HCT116 (cell line): ENCODE results near the gene UNC93B1. TPM values are rescaled to one million over a fixed set of nuclear protein-coding genes. Genes with fewer than 3 reads are reported as not detected.

Experiments used
- ATAC-seq: fragments of 200-7000 bp; cut with Tn5 transposase; 2 replicates; pipeline ENCODE4 v1.9.1; 2020; ENCODE audit warnings: mild to moderate bottlenecking, moderate library complexity
- BruUV-seq: library from RNA; stranded (reverse); fragments of 400-500 nt; replicated peaks from 2 replicates; lab custom pipeline; 2021; lab: Mats Ljungman, UMichigan
- CTCF ChIA-PET: fragments of 300-600 bp; sonication (Branson Sonifier 250); formaldehyde crosslinking; loops from one replicate; lab custom pipeline; 2021; ENCODE audit warnings: antibody characterized with exemption; lab: Charles Lee
- POLR2A ChIA-PET: fragments of 300-600, 350-600 bp; sonication (Branson Sonifier 250); formaldehyde crosslinking; loops from one replicate; lab custom pipeline; 2021; ENCODE audit warnings: antibody characterized with exemption; lab: Charles Lee
- RAD21 ChIA-PET, 2 experiments: fragments of 300-600 bp; sonication (Branson Sonifier 250); formaldehyde crosslinking; loops; one replicate each; lab custom pipeline; 2023; ENCODE audit warnings: low total read pairs in 2 of 2; ENCODE audit not compliant: uncharacterized antibody in 2 of 2, unreplicated experiment in 2 of 2, low non-redundant PET in 1 of 2; lab: Charles Lee
- DNase-seq: peaks from one replicate; pipeline ENCODE4 v3.0.0-alpha.2; 2010; ENCODE audit warnings: low read depth, low spot score
- H2AFZ ChIP-seq: fragments of 200-600 bp; shearing (Covaris generic), sonication (generic); 2 replicates; pipeline ENCODE4 v1.6.1; 2017; ENCODE audit warnings: low read depth, mixed run types, mixed read lengths, antibody characterized with exemption, low read length; ENCODE audit not compliant: poor library complexity, severe bottlenecking
- H3K27ac ChIP-seq: 2 replicates; pipeline ENCODE4 v1.5.1; 2012; ENCODE audit warnings: low read depth, low read length
- H3K27me3 ChIP-seq: fragments of 200-600 bp; sonication (generic); 2 replicates; pipeline ENCODE4 v1.6.1; 2016; ENCODE audit warnings: mixed run types, low read length, mixed read lengths; ENCODE audit not compliant: insufficient read depth
- H3K36me3 ChIP-seq, 2 experiments: fragments of 200-500 bp in 1 of 2; fragments of 200-600 bp in 1 of 2; sonication (Bioruptor generic) in 1 of 2; sonication (generic) in 1 of 2; 2 replicates each; pipeline versions ENCODE4 v1.5.1 to v1.6.1; 2014 to 2016; ENCODE audit warnings: low read length in 2 of 2, inconsistent platforms in 1 of 2, mixed read lengths in 1 of 2, mixed run types in 1 of 2; ENCODE audit not compliant: insufficient read depth in 2 of 2, control insufficient read depth in 1 of 2
- H3K4me1 ChIP-seq, 2 experiments: fragments of 200-600 bp in 1 of 2; sonication (generic) in 1 of 2; 2 replicates each; pipeline versions ENCODE4 v1.5.1 to v1.6.1; 2012 to 2017; ENCODE audit warnings: low read length in 2 of 2, inconsistent platforms in 1 of 2, mild to moderate bottlenecking in 1 of 2, mixed read lengths in 1 of 2, mixed run types in 1 of 2, moderate library complexity in 1 of 2; ENCODE audit not compliant: insufficient read depth in 2 of 2, control insufficient read depth in 1 of 2
- H3K4me2 ChIP-seq: fragments of 200-600 bp; sonication (generic); 2 replicates; pipeline ENCODE4 v1.6.1; 2017; ENCODE audit warnings: mixed run types, low read length, mixed read lengths
- H3K4me3 ChIP-seq, 2 experiments: fragments of 200-600 bp in 1 of 2; sonication (generic) in 1 of 2; replicated peaks in 1 of 2; 2 replicates each; pipeline ENCODE4 v1.5.1; 2011 to 2016; ENCODE audit warnings: low read length in 2 of 2, control low read depth in 1 of 2, low read depth in 1 of 2, mild to moderate bottlenecking in 1 of 2, mixed read lengths in 1 of 2, mixed run types in 1 of 2
- H3K79me2 ChIP-seq: fragments of 200-600 bp; sonication (generic); 2 replicates; pipeline ENCODE4 v1.6.1; 2017; ENCODE audit warnings: mild to moderate bottlenecking, mixed run types, low read length, moderate library complexity, mixed read lengths; ENCODE audit not compliant: insufficient read depth
- H3K9ac ChIP-seq: fragments of 200-600 bp; sonication (generic); 2 replicates; pipeline ENCODE4 v1.6.1; 2016; ENCODE audit warnings: low read length, mixed read lengths
- H3K9me2 ChIP-seq: fragments of 200-600 bp; sonication (generic), shearing (Covaris generic); 2 replicates; pipeline ENCODE4 v1.6.1; 2017; ENCODE audit warnings: mixed run types, mild to moderate bottlenecking, moderate library complexity; ENCODE audit not compliant: insufficient read depth
- H3K9me3 ChIP-seq, 2 experiments: fragments of 200-500 bp in 1 of 2; fragments of 200-600 bp in 1 of 2; sonication (Bioruptor generic) in 1 of 2; sonication (generic) in 1 of 2; 2 replicates each; pipeline ENCODE4 v1.6.1; 2014 to 2017; ENCODE audit warnings: low read length in 2 of 2, mixed read lengths in 2 of 2, inconsistent platforms in 1 of 2, low read depth in 1 of 2, mild to moderate bottlenecking in 1 of 2, mixed run types in 1 of 2, moderate library complexity in 1 of 2; ENCODE audit not compliant: control insufficient read depth in 1 of 2, insufficient read depth in 1 of 2
- H4K20me1 ChIP-seq: fragments of 200-600 bp; sonication (generic), shearing (Covaris generic); 2 replicates; pipeline ENCODE4 v1.6.1; 2017; ENCODE audit warnings: mixed run types, mild to moderate bottlenecking, moderate library complexity; ENCODE audit not compliant: insufficient read depth
- CBX3 ChIP-seq: IDR thresholded peaks from 2 replicates; pipeline ENCODE4 v1.6.1; 2012; ENCODE audit warnings: low read depth
- CEBPB ChIP-seq: IDR thresholded peaks from 2 replicates; pipeline ENCODE4 v1.6.1; 2012; ENCODE audit warnings: low read depth
- CTCF ChIP-seq, 3 experiments: fragments of 200-600 bp in 1 of 3; sonication (generic) in 1 of 3; IDR thresholded peaks in 2 of 3; conservative IDR thresholded peaks in 1 of 3; 2 replicates each; pipeline ENCODE4 v1.5.1; 2012 to 2017; ENCODE audit warnings: low read depth in 2 of 3, low read length in 2 of 3, antibody characterized with exemption in 1 of 3, borderline replicate concordance in 1 of 3, control low read depth in 1 of 3, mild to moderate bottlenecking in 1 of 3, mixed read lengths in 1 of 3, mixed run types in 1 of 3, moderate library complexity in 1 of 3; ENCODE audit not compliant: insufficient read depth in 1 of 3
- FOSL1 ChIP-seq: IDR thresholded peaks from 2 replicates; pipeline ENCODE4 v1.6.1; 2012; ENCODE audit warnings: low read depth
- JUND ChIP-seq: IDR thresholded peaks from 2 replicates; pipeline ENCODE4 v1.6.1; 2012
- SIN3A ChIP-seq: IDR thresholded peaks from 2 replicates; pipeline ENCODE4 v1.6.1; 2012; ENCODE audit warnings: low read depth
- SP1 ChIP-seq: IDR thresholded peaks from 2 replicates; pipeline ENCODE4 v1.6.1; 2012; ENCODE audit warnings: low read depth
- SRF ChIP-seq: IDR thresholded peaks from 2 replicates; pipeline ENCODE4 v1.6.1; 2012; ENCODE audit warnings: low read depth
- YY1 ChIP-seq: IDR thresholded peaks from 2 replicates; pipeline ENCODE4 v1.6.1; 2011; ENCODE audit warnings: low read length, low read depth, moderate library complexity, mild to moderate bottlenecking; ENCODE audit not compliant: insufficient replicate concordance; ENCODE audit errors: extremely low read depth
- intact Hi-C: fragments of 100-400 bp; cut with micrococcal nuclease; formaldehyde crosslinking; loops from 2 replicates; pipeline ENCODE4 v1.10.0; 2022
- total RNA-seq: library from RNA; stranded (reverse); gene quantifications from one replicate; pipeline ENCODE4 v1.2.1, GENCODE V29; 2021; ENCODE audit not compliant: unreplicated experiment
- TF ChIP-seq, protein P1 (sequence below): IDR thresholded peaks from 2 replicates; pipeline ENCODE4 v1.6.1; 2012

The UNC93B1 gene
- total RNA-seq, 1 experiment from 2014 or later = 72.9 TPM

GRCh38 chr11:68022531-68022930, 18.6 kb upstream of the UNC93B1 start:
- Histone ChIP-seq H3K27me3 (no peaks in the 10 kb centered on the region), H3K9me2 (no peaks in the 10 kb centered on the region), H3K27ac (no peak overlapping the region), H3K79me2 (no peaks in the 10 kb centered on the region), H3K9me3 (no peaks in the 10 kb centered on the region; a peak in 1 of 4 replicates), H3K36me3 (no peaks in the 10 kb centered on the region), H3K4me2 (no peak overlapping the region), H4K20me1 (no peaks in the 10 kb centered on the region), H3K4me3 (no peak overlapping the region), H3K9ac (no peak overlapping the region), H2AFZ (no peak overlapping the region), H3K4me1 (peaks cover 28 to 61% of the 10 kb centered on the region in 2 experiments)
- TF ChIP-seq CEBPB (no peak), SIN3A (no peak), SRF (no peak), YY1 (no peak), JUND (no peak), FOSL1 (no peak), CTCF (IDR thresholded peaks at IDR 0.05 in 2 of 3, conservative IDR thresholded peaks at IDR 0.05 in 1 of 3; ENCODE audit: borderline replicate concordance in 1 of 3, insufficient read depth in 1 of 3, low read depth in 2 of 3, low read length in 2 of 3) (no peak), CBX3 (no peak), SP1 (no peak)
- TF ChIP-seq, protein P1, sequence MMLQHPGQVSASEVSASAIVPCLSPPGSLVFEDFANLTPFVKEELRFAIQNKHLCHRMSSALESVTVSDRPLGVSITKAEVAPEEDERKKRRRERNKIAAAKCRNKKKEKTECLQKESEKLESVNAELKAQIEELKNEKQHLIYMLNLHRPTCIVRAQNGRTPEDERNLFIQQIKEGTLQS = no peak
- DNase-seq (no peak), ATAC-seq (no peak)
- RAD21 ChIA-PET = interaction anchor here in 1 of 2 experiments (2.0 kb wide), 1 partner anchor 12 kb away, joined by 7 read pairs; the partner anchor contains the start of gene ALDH3B1
- CTCF ChIA-PET = no interaction called here
- BruUV-seq = no TSS peak
- intact Hi-C loops = no loop called here
- POLR2A ChIA-PET = no interaction called here
